Stimulated activated naive CD8-positive, alpha-beta T cell treated with anti-CD3 and anti-CD28 coated beads, Interleukin-15, amount 100 ng/mL, for 72 hours (primary cell): ENCODE measurements around the gene IL22RA1.

Experiments
- ATAC-seq: fragments of 150-1000 bp; cut with Tn5 transposase; 2 replicates; pipeline ENCODE4 v1.10.0; 2021; ENCODE audit warnings: mild to moderate bottlenecking, moderate library complexity
- DNase-seq, 2 donors: peaks; one replicate each; pipeline ENCODE4 v3.0.0; 2021 to 2022
- H3K27ac Mint-ChIP-seq, 2 donors: one replicate each; pipeline ENCODE4 v1.8.0; 2022; ENCODE audit warnings: mild to moderate bottlenecking in 2 of 2, mixed read lengths in 2 of 2, moderate library complexity in 2 of 2
- H3K27me3 Mint-ChIP-seq: one replicate; pipeline ENCODE4 v1.8.0; 2022; ENCODE audit warnings: mixed read lengths
- H3K4me1 Mint-ChIP-seq: one replicate; pipeline ENCODE4 v1.8.0; 2022; ENCODE audit warnings: mild to moderate bottlenecking, mixed read lengths
- H3K4me3 Mint-ChIP-seq, 2 donors: one replicate each; pipeline ENCODE4 v1.8.0; 2022; ENCODE audit warnings: mild to moderate bottlenecking in 2 of 2, mixed read lengths in 2 of 2, moderate library complexity in 1 of 2
- H3K9me3 Mint-ChIP-seq, 2 donors: one replicate each; pipeline ENCODE4 v1.8.0; 2022; ENCODE audit warnings: mixed read lengths in 2 of 2

The IL22RA1 gene

DNA sequence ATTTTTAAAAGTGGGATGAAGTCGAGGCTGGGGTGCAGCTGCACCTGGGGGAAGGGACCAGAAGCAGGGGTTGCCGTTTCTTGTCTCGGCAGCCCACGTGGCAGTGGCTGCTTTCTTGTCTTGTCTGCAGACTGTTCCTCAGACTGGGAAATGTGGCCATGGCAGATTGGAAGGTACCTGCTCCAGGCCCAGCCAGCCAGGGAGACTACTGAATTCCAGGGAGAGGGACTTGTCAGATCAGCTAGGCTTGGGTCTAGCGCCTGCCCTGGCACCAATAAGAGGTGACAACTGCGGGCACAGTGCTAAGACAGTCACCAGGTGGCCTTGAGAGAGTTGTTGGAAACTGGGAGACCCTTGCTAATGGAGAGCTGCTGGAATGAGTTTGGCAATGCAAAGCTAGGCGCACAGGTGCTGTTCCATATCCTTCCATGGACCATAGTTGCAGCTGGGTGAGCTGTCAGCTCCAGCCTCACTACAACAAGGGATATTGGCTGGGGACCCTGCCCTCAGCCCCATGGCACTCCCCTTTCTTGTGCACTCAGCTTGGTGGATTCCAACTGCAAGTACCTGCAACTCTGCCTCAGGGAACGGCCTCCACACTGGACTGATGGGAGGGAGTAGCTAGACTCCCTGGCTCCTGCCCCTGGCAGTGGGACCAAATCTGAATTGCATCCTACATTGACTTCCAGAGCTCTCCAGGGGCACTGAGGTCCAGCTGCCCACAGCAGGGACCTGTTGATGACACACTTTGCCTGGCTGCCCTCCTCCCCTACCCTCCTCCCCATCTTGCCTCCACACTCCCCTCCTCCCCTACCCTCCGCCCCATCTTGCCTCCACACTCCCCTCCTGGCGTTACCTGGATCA lies 9.9 kb upstream of the IL22RA1 start:
- H3K27me3 Mint-ChIP-seq, result peaks cover 55% of the 10 kb centered on the region
- no peak overlapping the region for H3K27ac Mint-ChIP-seq
- DNase-seq (no peak), ATAC-seq (no peak)
- peaks cover 22% of the 10 kb centered on the region for H3K4me1 Mint-ChIP-seq
- H3K4me3 Mint-ChIP-seq, result no peak overlapping the region
- H3K9me3 Mint-ChIP-seq, result no peaks in the 10 kb centered on the region

DNA sequence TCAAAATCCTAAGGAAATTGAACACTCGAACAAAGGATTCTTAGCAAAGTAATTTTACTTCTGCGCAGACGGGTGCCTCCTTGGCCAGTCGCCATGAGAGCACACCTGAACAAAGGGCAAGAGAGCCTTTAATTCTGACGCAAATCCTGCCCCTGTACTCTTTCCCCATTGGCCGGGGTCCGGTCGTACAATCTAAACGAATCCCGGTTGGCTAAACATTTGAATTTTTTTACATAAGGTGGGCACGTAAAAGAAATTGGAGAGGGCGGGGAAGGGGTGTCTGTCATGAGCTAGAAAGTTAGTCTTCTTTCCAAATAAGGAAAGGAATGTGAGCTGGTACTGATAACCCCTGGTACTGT lies 8.2 kb upstream of the IL22RA1 start:
- ATAC-seq (peak; percentile 24), DNase-seq (no peak)
- Mint-ChIP-seq H3K9me3 (no peaks in the 10 kb centered on the region), H3K27ac (peak overlapping the region in 1 of 2 donors; percentile 49), H3K4me1 (peaks cover 22% of the 10 kb centered on the region), H3K4me3 (peak overlapping the region; percentile 67 to 74), H3K27me3 (peaks cover 60% of the 10 kb centered on the region)

DNA sequence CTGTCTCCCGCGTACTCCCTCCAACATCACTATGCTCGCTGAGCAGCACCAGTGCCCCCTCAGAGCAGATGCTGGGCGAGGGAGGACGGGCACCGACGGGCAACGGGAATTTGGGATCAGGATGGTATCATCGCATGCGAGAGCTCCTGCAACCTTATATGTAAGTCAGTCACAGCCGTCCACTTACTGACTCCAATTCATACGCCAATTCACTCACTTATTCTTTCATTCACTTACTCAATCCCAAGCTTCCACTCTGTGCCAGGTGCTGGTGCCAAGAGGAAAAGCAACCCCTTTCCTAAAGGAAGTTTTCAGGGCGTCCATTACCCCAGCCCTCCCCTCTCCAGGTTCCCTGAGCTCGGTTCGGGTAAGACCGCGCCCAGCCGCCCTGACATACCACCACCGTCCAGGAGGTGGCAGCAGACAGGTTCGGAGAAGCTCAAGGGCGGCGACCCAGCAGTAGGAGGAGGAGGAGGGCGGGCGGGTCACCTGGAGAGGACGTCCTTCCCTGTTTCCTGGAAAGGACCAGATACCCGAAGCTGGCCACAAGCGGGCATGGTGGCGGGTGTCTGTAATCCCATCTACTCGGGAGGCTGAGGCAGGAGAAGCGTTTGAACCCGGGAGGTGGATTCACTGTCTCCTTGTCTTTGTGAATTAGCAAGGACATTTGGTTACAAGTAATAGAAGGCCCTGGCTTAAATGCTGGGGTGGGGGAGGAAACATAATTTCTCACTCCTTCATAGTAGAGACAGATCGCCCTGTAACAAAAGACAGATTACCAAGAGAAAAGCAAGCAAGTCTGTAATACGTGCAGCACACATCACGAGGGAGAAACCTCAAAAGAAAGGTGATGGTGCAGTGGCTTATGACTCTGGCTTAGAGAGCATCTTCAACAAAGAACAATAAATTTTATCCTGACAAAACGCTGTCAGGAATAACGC lies 7.6 kb upstream of the IL22RA1 start:
- ATAC-seq, result peak; percentile 92
- peak; percentile 86 to 87 for DNase-seq
- Mint-ChIP-seq H3K4me1 (peaks cover 22% of the 10 kb centered on the region), H3K9me3 (no peaks in the 10 kb centered on the region), H3K27me3 (peaks cover 62% of the 10 kb centered on the region), H3K4me3 (peak overlapping the region; percentile 67 to 74), H3K27ac (no peak overlapping the region)

- H3K4me1 Mint-ChIP-seq, result peaks cover 22% of the 10 kb centered on the region
- DNase-seq, result peak in 1 of 2 donors; percentile 21
- H3K27ac Mint-ChIP-seq, result no peak overlapping the region
- no peak overlapping the region for H3K4me3 Mint-ChIP-seq
- H3K9me3 Mint-ChIP-seq, result no peaks in the 10 kb centered on the region
- H3K27me3 Mint-ChIP-seq, result peaks cover 63% of the 10 kb centered on the region
- ATAC-seq, result peak; percentile 51
Measured at GRCh38 chr1:24149866-24150233, 6.9 kb upstream of the IL22RA1 start.

- H3K27me3 Mint-ChIP-seq, result peaks cover 65% of the 10 kb centered on the region
- peaks cover 22% of the 10 kb centered on the region for H3K4me1 Mint-ChIP-seq
- H3K9me3 Mint-ChIP-seq, result no peaks in the 10 kb centered on the region
- H3K27ac Mint-ChIP-seq, result no peak overlapping the region
- H3K4me3 Mint-ChIP-seq, result no peak overlapping the region
- no peak for ATAC-seq
- no peak for DNase-seq
Measured at GRCh38 chr1:24147816-24148215, 4.9 kb upstream of the IL22RA1 start.

GRCh38 chr1:24147194-24147593 lies 4.3 kb upstream of the IL22RA1 start:
- ATAC-seq (no peak), DNase-seq (no peak)
- Mint-ChIP-seq H3K27ac (no peak overlapping the region), H3K4me3 (no peak overlapping the region), H3K27me3 (peaks cover 59% of the 10 kb centered on the region), H3K9me3 (no peaks in the 10 kb centered on the region), H3K4me1 (peaks cover 22% of the 10 kb centered on the region)

- Mint-ChIP-seq H3K4me1 (no peaks in the 10 kb centered on the region), H3K27ac (no peak overlapping the region), H3K4me3 (no peak overlapping the region), H3K27me3 (peaks cover 20% of the 10 kb centered on the region), H3K9me3 (no peaks in the 10 kb centered on the region)
- ATAC-seq (no peak), DNase-seq (no peak)
Measured at GRCh38 chr1:24141311-24141997, 1.5 kb downstream of the IL22RA1 start.

- H3K27ac Mint-ChIP-seq, result no peak overlapping the region
- H3K9me3 Mint-ChIP-seq, result no peaks in the 10 kb centered on the region
- H3K4me3 Mint-ChIP-seq, result no peak overlapping the region
- no peak for ATAC-seq
- no peaks in the 10 kb centered on the region for H3K4me1 Mint-ChIP-seq
- DNase-seq, result no peak
- peaks cover 14% of the 10 kb centered on the region for H3K27me3 Mint-ChIP-seq
Measured at GRCh38 chr1:24140741-24141181, 2.2 kb downstream of the IL22RA1 start.

- no peak overlapping the region for H3K4me3 Mint-ChIP-seq
- no peak for DNase-seq
- H3K27ac Mint-ChIP-seq, result no peak overlapping the region
- H3K4me1 Mint-ChIP-seq, result no peaks in the 10 kb centered on the region
- H3K27me3 Mint-ChIP-seq, result peaks cover 14% of the 10 kb centered on the region
- H3K9me3 Mint-ChIP-seq, result no peaks in the 10 kb centered on the region
- no peak for ATAC-seq
Measured at GRCh38 chr1:24139841-24140425, 3.0 kb downstream of the IL22RA1 start.

GRCh38 chr1:24139222-24139489 lies 3.8 kb downstream of the IL22RA1 start:
- H3K27me3 Mint-ChIP-seq, result peaks cover 11% of the 10 kb centered on the region
- H3K27ac Mint-ChIP-seq, result no peak overlapping the region
- H3K4me3 Mint-ChIP-seq, result no peak overlapping the region

DNA sequence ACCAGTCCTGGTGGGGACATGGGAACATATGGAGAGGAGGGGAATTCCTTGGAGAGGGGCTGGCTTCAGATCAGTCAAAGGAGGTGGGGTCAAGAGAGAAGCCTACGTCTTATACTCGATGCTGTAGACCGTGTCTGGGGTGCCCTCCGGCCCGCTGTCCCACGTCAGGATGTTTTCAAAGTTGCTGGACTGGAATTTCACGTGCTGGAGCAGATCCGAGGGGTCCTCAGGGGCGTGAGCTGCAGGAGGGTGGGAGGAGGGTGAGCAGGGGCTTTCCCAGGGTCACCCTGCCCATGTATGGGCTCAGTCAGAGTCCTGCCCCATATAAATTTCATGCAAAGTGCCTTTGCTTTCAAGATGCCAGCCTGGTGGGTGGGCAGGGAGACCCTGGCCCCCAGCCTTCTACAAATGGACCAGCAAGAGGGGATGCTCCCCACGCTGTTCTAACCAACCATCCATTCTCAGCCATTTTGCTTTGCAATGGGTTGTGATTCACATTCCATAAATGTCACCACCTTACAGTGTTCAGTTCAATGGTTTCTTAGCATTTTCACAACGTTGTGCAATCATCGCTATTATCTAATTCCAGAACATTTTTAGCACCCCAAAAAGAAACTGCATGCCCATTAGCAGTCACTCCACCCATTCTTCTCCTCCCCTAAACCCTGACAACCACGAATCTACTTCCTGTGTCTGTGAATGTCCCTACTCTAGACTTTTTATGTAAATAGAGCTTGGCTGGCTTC lies 4.3 kb downstream of the IL22RA1 start:
- Mint-ChIP-seq H3K4me1 (no peaks in the 10 kb centered on the region), H3K27ac (no peak overlapping the region), H3K4me3 (no peak overlapping the region), H3K27me3 (peaks cover 10% of the 10 kb centered on the region), H3K9me3 (no peaks in the 10 kb centered on the region)
- no peak for ATAC-seq
- DNase-seq, result no peak

More at GRCh38 chr1:24139222-24139489, 3.8 kb downstream of the IL22RA1 start:
- ATAC-seq (no peak), DNase-seq (no peak)
- H3K9me3 Mint-ChIP-seq, result no peaks in the 10 kb centered on the region
- H3K4me1 Mint-ChIP-seq, result no peaks in the 10 kb centered on the region

DNA sequence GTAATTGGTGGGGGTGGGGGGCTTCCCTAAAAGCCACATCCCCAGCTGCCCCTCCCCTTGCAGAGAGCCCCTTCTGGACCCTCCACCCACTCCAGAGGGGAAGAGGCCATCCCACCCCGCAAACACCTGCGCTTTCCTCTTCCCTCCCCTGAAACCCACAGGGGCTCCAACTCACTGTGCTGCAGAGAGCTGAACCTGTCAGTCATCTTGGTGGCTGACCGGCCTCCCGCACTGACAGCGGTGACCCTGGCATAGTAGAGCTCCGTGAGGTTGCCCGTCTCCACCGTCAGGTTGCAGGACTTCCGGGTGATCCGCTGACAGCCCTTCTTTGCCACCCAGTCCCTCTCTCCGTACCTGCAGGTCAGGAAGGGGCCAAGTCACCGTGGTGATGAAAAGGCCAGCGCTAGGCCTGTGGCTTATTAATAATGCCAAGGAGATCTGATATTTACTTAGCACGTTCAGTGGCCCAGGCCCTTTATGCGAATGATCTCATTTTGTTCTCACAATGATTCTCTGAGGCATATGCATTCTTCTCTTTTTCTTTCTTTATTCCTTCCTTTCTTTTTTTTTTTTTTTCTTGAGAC lies 5.9 kb downstream of the IL22RA1 start:
- no peak for ATAC-seq
- no peak overlapping the region for H3K4me3 Mint-ChIP-seq
- no peak for DNase-seq
- no peak overlapping the region for H3K27ac Mint-ChIP-seq
- no peaks in the 10 kb centered on the region for H3K4me1 Mint-ChIP-seq
- peaks cover 9% of the 10 kb centered on the region for H3K27me3 Mint-ChIP-seq
- no peaks in the 10 kb centered on the region for H3K9me3 Mint-ChIP-seq

DNA sequence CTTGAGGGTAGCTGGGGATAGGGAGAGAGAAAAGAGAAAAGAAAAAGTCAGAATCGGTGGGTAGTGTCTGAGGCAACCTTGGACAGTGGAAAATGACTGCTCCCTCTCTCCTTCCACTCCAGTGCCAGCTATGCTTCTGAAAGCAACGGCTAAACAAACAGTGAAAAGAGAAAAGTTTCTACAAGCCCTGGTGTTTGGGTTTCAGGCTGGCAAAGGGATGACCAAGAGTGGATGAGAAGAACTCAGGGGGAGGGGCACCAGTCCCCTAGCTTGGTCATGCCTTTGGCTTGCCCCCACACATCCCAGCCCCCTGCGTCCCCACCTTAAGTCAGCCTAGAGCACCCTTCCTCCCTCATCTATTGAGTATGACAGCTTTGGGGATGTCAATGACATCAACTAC lies 8.6 kb downstream of the IL22RA1 start:
- Mint-ChIP-seq H3K4me1 (no peaks in the 10 kb centered on the region), H3K27me3 (peaks cover 9% of the 10 kb centered on the region), H3K27ac (no peak overlapping the region), H3K4me3 (no peak overlapping the region), H3K9me3 (peaks cover 0 to under 1% of the 10 kb centered on the region in 2 donors)
- DNase-seq (no peak), ATAC-seq (no peak)

- Mint-ChIP-seq H3K9me3 (peaks cover 0 to 6% of the 10 kb centered on the region in 2 donors), H3K27me3 (peaks cover 9% of the 10 kb centered on the region), H3K27ac (no peak overlapping the region), H3K4me1 (no peaks in the 10 kb centered on the region), H3K4me3 (no peak overlapping the region)
- ATAC-seq, result no peak
- DNase-seq, result no peak
Measured at GRCh38 chr1:24133819-24134218, 9.1 kb downstream of the IL22RA1 start.
